Measurements from ENCODE around the gene BRI3. TPM values are rescaled to one million over a fixed set of nuclear protein-coding genes. Genes with fewer than 3 reads are reported as not detected.

BRI3 gene
- total RNA-seq, 4 donors from 2014 or later, result 36.4 to 52.9 (median 45.2) TPM

DNA sequence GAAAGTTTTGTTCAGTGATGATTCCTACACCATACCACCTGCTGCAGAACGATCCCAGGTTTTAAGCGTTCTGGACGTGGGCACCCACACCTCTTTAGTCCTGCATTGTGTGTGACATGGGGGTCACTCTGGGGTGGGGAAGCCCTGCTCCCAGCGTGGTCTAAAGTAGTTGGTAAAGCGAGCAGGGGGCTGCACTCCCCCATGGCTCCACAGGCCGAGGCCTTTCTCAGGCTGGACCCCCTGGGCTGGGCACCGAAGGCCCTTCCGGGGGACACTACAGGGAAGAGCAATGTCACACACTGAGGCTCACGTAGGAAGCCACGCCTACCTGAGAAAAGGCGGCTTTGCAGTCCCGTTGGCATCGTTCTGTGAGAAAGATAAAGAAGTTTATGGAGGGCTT, 12.3 kb downstream of the BRI3 start:
- Histone ChIP-seq H3K27me3 (no peaks in the 10 kb centered on the region), H3K27ac (no peak overlapping the region), H3K36me3 (peaks cover 35% of the 10 kb centered on the region), H3K4me1 (peaks cover 30% of the 10 kb centered on the region), H3K4me3 (no peak overlapping the region), H3K9me3 (no peaks in the 10 kb centered on the region)
- no peak for DNase-seq (ENCODE audit: low spot score in 2 of 2)
- TF ChIP-seq POLR2A (IDR thresholded peaks at IDR 0.05) (no peak), POLR2AphosphoS5 (IDR thresholded peaks at IDR 0.05) (no peak), EP300 (IDR thresholded peaks at IDR 0.05) (no peak)
- TF ChIP-seq, protein P1, sequence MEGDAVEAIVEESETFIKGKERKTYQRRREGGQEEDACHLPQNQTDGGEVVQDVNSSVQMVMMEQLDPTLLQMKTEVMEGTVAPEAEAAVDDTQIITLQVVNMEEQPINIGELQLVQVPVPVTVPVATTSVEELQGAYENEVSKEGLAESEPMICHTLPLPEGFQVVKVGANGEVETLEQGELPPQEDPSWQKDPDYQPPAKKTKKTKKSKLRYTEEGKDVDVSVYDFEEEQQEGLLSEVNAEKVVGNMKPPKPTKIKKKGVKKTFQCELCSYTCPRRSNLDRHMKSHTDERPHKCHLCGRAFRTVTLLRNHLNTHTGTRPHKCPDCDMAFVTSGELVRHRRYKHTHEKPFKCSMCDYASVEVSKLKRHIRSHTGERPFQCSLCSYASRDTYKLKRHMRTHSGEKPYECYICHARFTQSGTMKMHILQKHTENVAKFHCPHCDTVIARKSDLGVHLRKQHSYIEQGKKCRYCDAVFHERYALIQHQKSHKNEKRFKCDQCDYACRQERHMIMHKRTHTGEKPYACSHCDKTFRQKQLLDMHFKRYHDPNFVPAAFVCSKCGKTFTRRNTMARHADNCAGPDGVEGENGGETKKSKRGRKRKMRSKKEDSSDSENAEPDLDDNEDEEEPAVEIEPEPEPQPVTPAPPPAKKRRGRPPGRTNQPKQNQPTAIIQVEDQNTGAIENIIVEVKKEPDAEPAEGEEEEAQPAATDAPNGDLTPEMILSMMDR (IDR thresholded peaks at IDR 0.05), result no peak
- WGBS, result 92% methylated on average over 13 of the region's 13 CpGs

DNA sequence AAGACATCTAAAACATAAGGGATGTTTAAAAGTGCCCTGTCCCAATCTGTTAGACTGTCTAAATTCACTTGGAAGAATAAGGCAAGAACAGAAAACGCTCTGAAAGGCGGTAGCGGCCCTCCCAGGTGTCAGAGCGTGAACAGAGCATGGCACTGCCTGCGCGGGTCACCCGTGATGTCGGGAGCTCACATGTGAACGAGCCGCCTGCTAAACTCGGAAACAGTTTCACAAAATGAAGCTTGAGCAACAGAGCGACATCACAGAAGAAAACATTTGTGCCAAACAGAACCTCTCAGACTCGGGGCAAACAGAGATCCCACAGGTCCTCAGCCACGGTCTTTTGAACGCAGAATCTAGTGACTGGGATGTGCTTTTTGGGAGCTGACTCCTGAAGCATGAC, 12.8 kb downstream of the BRI3 start:
- TF ChIP-seq POLR2A (IDR thresholded peaks at IDR 0.05), result no peak
- TF ChIP-seq POLR2AphosphoS5 (IDR thresholded peaks at IDR 0.05), result no peak
- TF ChIP-seq EP300 (IDR thresholded peaks at IDR 0.05), result no peak
- TF ChIP-seq, protein P1 (IDR thresholded peaks at IDR 0.05), result no peak
- H3K27ac ChIP-seq, result no peak overlapping the region
- 80% methylated on average over 15 of the region's 15 CpGs for WGBS
- peaks cover 29% of the 10 kb centered on the region for H3K36me3 ChIP-seq
- H3K9me3 ChIP-seq, result no peaks in the 10 kb centered on the region
- no peak for DNase-seq (ENCODE audit: low spot score in 2 of 2)
- H3K4me3 ChIP-seq, result no peak overlapping the region
- H3K4me1 ChIP-seq, result peaks cover 24% of the 10 kb centered on the region
- no peaks in the 10 kb centered on the region for H3K27me3 ChIP-seq

DNA sequence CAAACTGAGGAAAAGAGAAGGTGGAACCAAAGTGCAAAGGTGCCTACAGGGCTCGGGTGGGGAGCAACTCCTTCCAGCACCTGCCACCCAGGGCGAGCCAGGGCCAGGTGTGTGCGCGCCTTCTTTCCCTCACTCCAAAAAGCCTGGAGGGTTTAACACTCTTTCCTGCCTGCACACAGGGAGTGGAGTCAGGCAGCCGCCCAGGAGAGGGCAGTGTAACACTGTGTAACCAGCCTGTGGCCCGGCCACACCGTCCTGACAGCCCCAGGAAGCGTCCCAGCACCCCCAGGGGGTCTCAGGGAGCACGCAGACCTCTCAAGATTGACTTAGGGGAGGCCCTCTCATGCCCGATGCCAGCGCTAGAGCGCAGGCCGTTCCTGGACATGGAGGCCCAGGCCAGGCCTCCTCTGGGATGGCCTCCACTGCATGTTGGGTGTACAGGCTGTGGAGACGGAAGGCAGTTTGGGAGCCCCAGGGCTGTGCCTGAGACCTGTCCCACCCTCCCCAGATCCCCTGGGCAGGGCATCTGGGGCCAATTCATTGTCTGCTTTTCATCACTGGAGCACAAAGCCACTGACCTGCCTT, 13.4 kb downstream of the BRI3 start:
- Histone ChIP-seq H3K4me3 (no peak overlapping the region), H3K27ac (peak overlapping the region; percentile 58)

DNA sequence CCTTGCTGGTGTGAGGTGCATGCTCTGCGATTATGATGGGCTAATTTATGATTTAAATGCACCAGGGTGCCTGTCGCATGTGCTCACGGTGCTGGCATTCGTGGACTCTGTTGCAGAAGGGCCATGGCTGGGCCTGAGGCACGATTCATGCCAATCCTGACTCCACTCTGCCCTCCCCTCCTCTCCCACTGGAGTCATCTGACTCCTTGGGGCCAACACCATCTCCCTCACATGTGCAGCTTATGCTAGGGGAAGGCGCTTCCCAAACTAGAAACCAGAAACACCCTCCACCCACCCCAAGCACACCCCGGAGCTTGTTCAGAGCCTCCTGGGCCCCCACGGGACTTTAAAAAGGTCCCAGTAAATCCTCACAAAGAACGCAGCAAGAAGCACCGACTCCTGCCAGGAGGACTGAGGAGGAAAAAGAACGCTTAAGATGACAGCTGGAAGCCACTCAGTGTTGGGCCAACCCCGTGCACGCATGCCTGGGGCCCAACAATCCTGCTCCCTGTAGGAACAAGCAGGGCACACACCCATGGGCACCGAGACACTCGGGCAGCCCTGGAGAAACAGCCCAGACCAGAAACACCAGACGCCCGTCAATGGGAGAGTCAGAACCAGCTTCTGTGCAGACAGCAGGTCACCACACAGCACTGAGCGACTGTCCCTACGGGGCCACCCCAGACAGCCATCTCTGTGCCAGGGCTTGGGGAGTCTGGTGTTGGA, 14.1 kb downstream of the BRI3 start:
- no peaks in the 10 kb centered on the region for H3K9me3 ChIP-seq
- no peak for DNase-seq (ENCODE audit: low spot score in 2 of 2)
- peak overlapping the region; percentile 58 for H3K27ac ChIP-seq
- H3K36me3 ChIP-seq, result peaks cover 33% of the 10 kb centered on the region
- peaks cover 20% of the 10 kb centered on the region for H3K4me1 ChIP-seq
- no peaks in the 10 kb centered on the region for H3K27me3 ChIP-seq
- 30% methylated on average over 17 of the region's 19 CpGs for WGBS
- H3K4me3 ChIP-seq, result no peak overlapping the region
- no peak for TF ChIP-seq POLR2A (IDR thresholded peaks at IDR 0.05)
- TF ChIP-seq EP300 (IDR thresholded peaks at IDR 0.05), result no peak

More for the DNA sequence above, 13.4 kb downstream of the BRI3 start:
- Histone ChIP-seq H3K36me3 (peaks cover 29% of the 10 kb centered on the region), H3K9me3 (no peaks in the 10 kb centered on the region), H3K27me3 (no peaks in the 10 kb centered on the region), H3K4me1 (peaks cover 20% of the 10 kb centered on the region)
- peak in 1 of 2 donors; percentile 69 for DNase-seq (ENCODE audit: low spot score in 2 of 2)
- 34% methylated on average over 11 of the region's 14 CpGs for WGBS
- TF ChIP-seq EP300 (IDR thresholded peaks at IDR 0.05), result no peak
- no peak for TF ChIP-seq POLR2A (IDR thresholded peaks at IDR 0.05)
- TF ChIP-seq, protein P1 (IDR thresholded peaks at IDR 0.05), result peak; percentile 43 to 72
- TF ChIP-seq POLR2AphosphoS5 (IDR thresholded peaks at IDR 0.05), result no peak

DNA sequence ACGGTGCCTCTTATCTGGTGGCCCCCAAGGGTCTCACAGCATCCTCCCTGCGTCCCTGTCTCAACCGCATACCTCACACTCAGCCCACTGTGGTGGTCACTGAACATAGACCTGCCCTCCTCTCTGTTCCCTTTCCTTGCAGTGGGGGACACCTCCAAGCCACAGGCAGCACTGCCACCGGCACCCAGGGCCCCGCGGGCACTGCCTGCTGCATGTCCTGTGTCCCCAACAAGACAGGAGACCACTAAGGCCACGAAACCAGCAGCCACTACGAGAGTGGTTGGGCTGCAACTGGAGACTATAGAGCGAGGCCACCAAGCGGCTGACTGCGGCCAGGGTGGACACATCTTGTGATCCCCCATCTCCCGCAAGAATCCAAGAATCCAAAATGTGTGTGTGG, 15.3 kb downstream of the BRI3 start:
- Histone ChIP-seq H3K9me3 (no peaks in the 10 kb centered on the region), H3K4me3 (no peak overlapping the region), H3K36me3 (peaks cover 33% of the 10 kb centered on the region), H3K4me1 (peaks cover 20% of the 10 kb centered on the region), H3K27ac (no peak overlapping the region), H3K27me3 (no peaks in the 10 kb centered on the region)
- no peak for TF ChIP-seq EP300 (IDR thresholded peaks at IDR 0.05)
- TF ChIP-seq, protein P1 (IDR thresholded peaks at IDR 0.05), result no peak
- TF ChIP-seq POLR2A (IDR thresholded peaks at IDR 0.05), result no peak
- 83% methylated on average over 7 of the region's 12 CpGs for WGBS
- no peak for DNase-seq (ENCODE audit: low spot score in 2 of 2)

Data from suprapubic skin (tissue), 4 donors.